Suppressor macrophage (primary cell): ENCODE results near the gene KREMEN1.

ENCODE experiments used
- DNase-seq, 4 experiments: peaks; one replicate each; pipeline ENCODE4 v3.0.0-alpha.2; 2020 to 2022

Gene KREMEN1

DNA sequence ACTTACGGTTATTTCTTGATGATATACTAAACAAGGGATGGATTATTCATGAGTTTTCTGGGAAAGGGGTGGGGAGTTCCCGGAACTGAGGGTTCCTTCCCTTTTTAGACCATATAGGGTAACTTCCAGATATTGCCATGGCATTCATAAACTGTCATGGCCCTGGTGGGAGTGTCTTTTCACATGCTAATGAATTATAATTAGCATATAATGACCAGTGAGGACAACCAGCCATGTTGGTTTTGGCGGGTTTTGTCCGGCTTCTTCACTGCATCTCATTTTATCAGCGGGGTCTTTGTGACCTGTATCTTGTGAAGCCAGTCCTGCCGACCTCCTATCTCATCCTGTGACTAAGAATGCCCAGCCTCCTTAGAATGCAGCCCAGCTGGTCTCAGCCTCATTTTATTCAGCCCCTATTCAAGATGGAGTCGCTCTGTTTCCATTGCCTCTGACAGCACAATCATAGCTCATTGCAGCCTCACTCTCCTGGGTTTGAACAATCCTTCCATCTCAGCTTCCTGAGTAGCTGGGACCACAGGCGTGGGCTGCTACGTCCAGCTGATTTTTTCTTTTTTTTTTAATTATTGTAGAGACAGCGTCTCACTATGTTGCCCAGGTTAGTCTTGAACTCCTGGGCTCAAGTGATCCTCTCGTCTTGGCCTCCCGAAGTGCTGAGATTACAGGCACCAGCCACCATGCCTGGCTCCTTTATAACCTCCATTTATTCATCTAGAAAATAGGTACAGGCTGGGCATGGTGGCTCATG is 80.3 kb downstream of the KREMEN1 start:
- peak; percentile 44 to 64 (median 61) for DNase-seq

DNA sequence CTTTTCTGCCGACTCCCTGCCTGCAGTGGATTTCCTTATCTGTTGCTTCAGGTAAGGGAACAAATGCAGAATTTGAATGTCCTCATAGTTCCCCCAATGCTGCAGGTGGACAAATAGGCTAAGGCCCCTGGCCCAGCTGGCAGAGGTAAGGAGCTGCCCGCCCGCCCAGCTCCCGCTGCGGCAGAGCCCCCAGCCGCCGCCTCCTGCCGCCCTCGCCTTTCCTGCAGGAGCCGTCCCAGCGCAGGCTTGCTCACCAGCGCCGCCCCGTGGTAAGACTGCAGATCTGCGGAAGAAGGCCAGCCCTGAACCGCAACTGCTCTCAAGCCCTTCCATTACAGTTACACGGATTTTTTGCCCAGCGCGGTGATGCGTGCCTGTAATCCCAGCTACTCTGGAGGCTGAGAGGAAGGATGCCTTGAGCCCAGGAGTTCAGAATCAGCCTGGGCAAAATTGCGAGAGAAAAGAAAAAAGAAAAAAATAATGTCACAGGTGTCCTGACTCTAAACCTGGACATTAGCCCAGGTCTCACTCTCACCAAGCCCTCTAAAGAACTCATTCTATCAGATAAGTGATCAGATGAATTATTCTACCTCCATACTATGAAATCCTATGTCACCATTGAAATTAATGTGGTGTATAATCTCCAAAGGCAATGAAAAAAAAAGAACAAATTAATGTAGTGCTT is 81.7 kb downstream of the KREMEN1 start:
- DNase-seq: peak; percentile 72 to 87 (median 84)

DNA sequence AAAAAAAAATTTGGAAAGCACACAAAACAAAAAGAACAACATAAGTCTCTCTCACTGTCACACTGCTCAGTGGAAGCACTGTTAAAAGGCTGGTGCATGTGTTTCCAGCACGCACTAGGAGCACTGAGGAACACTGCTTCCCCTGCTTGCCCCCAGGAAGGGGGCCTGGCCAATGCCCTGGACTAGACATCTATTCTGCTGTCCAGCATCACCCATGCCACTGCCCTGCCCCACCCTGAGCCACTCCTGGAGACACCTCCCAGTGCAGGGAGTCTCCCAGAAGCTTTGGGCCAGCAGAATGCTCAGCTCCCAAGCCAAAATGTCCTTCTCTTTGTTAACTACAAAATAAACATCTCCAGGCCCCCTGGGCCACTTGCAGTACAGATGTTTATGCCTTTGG is 83.1 kb downstream of the KREMEN1 start:
- DNase-seq: no peak

DNA sequence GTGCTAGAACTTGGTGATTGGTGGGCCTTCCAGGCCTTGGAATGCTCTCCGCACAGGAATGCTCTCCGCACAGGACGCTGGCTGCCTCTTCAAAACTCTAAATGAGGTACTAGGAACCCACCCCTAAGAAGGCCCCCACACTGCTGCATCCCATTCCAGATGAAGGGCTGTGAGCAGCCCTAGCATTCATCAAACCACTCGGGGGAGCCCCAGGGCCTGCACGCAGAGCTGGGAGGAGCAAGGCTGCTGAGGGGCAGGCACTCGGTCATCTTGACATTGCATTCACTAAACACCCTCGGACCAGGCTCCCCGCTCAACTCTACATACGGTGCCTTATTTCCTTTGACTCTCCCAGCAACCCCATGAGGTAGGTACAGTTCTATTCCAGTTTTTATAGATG is 83.7 kb downstream of the KREMEN1 start:
- peak in 1 of 4 experiments; percentile 35 for DNase-seq

DNA sequence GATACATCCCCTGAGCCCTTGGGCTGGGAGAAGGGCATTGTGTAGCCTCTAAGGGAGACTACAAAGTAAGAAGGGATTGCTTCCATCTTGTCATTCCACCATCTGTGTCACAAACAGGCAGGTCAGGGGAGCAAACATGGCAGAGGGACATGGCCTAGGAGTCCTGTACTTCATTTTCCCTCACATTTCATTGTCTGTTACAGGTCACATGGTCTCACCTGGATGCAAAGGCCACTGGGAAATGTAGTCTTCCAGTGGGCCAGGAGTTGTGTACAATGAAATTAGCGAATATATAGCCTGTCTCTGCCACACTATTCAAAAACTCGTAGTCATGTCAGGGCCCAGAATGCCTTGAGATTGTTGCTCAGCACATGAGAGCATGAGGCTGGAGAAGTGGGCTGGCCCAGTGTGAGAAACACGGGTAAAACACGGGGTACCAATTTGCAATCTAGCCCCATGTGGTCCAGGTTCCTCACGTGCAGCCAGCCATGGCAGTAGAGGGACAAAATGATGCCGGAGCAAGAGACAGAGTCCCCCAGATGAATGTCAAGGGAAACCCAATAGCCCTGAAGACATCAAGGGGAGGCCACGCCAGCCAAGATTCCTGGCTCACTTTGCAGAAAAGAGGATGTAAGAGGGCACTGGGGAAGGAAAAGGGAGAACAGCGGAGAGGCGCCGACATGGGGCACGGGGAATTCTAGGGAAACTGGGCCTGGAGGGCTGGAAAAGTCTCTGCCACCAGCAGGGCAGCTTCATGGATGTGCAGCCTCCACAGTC is 85.1 kb downstream of the KREMEN1 start:
- DNase-seq: no peak

DNA sequence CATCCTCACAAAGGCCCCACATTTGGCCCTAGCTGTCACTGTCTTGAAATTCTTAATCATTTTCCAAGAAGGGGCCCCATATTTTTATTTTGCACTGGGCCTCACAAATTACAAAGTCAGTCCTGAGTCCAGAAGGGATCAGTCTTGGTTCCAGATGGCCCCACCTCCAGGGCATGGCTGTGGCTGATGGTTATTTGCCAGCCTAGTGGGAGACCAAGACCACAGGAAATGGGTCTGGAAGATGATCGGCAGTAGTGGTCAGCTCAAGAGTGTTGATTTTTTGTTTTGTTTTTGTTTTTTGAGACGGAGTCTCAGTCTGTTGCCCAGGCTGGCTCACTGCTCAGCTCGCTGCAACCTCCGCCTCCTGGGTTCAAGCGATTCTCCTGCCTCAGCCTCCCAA is 85.7 kb downstream of the KREMEN1 start:
- no peak for DNase-seq

DNA sequence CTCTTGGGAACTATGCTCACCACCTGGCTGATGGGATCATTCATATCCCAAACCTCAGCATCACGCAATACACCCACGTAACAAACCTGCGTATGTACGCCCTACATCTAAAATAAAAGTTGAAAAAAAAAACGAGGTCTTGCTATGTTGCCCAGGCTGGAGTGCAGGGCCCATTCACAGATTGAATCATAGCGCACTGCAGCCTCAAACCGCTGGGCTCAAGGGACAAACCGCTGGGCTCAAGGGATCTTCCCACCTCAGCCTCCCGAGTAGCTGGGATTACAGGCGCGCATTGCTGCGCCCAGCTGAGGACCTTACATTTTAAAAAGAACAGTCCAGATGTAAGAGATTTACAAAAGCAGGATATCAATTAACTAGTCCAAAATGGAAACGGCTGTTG is 91.0 kb downstream of the KREMEN1 start:
- no peak for DNase-seq

DNA sequence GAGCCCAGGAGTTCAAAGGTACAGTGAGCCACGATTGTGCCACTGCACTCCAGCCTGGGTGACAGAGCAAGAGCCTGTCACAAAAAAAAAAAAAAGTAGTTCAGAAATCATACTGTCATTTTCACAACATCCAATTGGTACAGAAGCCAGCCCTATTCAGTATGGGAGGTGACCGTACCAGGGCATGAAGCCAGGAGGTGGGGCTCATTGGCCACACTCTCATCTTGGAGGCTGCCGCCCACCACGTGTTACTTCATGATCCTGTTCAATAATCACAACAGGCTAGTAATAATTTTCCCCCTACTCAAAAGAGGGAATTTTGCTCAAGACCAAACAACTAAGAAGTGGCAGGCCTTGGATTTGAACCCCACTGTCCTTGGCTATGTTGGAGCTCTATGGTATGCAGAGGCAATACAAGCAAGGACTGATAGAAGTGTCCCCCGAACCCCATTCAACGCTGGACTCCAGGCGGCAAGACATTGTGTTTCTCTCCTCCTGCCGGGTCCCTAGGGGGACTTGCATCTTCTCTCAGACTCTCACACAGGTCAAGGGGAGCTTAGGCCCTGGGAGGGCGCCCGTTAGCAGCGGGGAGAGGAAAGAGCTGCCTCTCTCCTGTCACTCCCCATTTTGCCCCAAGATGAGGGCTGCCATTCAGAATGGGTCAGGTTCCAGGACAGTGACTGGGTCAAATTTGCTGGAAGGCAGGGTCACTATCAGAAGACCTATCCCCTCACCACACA is 92.7 kb downstream of the KREMEN1 start:
- DNase-seq: no peak

DNA sequence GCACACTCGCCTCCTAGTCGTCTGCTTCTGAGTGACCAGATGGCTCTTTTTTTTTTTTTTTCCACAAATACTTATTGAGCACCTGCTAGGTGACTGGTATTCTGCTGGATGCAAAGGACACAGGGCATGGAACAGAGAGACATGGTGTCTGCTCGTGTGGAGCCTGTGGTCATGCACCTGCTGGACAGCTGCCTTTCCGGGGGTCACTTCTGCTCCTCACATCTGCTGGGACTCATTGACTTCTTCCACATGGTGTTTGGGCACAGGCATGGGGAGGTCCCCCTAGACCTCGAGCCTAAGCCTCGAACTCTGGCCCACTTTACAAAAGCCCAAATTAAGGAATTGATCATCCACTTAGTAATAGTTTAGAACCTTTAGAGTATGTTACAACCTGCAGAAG is 93.3 kb downstream of the KREMEN1 start:
- DNase-seq: no peak

DNA sequence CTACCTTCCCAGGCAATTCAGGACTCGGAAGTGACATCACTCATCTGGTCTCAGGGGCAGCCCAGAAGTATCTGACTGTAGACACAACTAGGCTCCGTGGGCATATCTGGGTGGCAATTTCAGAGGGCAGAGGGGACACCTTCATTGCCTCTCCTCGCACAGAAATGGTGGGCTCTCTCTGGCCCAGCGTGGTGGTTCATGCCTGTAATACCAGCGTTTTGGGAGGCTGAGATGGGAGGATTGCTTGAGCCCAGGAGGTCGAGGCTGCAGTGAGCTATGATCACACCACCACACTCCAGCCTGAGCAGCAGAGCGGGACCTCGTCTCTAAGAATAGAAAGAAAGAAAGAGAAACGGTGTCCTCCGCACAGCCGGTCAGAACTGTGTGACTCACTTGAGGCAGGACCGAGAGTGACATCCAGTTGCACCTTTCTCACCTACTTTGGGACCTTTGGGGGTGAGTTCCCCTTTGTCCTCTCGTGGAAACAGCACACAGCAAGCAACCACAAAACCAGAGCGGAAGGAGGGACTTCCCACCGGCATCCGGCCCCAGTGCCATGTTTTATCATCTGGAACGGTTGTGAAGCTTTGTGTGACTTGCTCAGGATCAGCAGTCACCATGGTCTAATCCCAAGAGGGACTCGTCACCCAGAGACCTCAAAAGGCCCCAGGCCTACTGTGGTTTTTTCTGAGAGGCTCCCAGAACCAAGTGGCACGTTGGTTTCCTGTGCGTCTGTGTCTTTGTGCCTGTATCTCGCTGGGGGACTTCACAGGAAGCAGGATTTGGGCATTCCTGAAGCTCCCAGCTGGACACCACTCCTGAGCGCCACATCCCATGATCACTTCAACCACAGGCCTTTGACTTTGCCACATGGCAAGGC is 94.4 kb downstream of the KREMEN1 start:
- DNase-seq: peak; percentile 75 to 85 (median 78)

DNA sequence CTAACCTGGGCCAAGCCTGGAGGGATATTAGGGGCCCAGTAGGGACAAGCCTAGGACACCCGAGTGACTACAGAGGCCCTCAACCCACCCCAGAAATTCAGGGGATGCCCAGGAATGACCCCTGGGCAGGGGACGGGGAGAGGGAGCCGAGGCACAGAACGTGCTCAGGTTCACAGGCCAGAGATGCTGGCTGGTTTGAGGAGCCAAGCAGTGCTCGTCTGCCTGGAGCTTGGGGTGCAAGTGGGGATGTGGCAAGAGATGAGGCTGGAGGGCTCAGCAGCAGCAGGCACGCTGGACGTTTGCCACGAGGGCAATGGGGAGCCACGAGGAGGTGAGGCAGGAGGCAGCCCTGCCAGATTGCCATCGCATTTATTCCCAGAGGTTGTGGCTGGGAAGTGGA is 98.9 kb downstream of the KREMEN1 start:
- no peak for DNase-seq

DNA sequence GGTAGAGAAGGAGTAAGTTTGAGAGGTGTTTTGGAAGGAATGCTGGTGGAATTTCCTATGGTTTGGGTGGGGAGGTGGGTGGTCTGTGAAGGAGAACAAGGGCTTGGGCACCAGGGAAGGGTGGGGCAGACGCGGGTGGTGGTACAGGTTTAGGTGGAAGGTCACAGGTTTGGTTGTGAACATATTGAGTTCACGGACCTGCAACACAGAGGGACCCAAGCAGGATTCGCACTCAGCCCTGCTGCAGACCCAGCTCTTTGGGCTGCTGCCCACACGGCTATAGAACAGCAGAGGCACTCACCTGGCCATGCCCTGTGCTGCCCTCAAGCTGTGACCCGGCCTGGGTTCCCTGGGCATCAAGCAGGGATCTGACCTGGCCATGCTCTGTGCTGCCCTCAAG is 99.4 kb downstream of the KREMEN1 start:
- DNase-seq: no peak

DNA sequence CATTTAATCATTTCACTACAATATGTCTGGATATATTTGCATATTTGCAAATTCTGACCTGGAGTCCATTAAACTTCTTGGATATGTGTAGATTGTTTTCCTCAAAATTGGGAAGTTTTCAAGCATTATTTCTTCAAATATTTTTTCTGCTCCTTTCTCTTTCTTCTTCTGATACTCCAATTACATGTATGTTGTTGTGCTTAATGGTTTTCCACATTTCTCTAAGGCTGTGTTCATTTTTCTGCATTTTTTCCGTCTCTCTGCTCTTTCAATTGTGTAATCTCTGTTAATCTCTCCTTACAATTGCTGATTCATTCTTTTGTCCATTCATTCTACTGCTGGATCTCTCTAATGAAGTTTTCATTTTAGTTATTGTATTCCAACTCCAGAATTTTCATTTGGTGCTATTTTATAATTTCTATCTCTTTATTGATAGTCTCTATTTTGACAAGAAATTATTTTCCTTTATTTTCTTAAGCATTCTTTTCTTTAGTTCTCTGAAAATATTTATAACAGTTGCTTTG is 102.5 kb downstream of the KREMEN1 start:
- no peak for DNase-seq

DNA sequence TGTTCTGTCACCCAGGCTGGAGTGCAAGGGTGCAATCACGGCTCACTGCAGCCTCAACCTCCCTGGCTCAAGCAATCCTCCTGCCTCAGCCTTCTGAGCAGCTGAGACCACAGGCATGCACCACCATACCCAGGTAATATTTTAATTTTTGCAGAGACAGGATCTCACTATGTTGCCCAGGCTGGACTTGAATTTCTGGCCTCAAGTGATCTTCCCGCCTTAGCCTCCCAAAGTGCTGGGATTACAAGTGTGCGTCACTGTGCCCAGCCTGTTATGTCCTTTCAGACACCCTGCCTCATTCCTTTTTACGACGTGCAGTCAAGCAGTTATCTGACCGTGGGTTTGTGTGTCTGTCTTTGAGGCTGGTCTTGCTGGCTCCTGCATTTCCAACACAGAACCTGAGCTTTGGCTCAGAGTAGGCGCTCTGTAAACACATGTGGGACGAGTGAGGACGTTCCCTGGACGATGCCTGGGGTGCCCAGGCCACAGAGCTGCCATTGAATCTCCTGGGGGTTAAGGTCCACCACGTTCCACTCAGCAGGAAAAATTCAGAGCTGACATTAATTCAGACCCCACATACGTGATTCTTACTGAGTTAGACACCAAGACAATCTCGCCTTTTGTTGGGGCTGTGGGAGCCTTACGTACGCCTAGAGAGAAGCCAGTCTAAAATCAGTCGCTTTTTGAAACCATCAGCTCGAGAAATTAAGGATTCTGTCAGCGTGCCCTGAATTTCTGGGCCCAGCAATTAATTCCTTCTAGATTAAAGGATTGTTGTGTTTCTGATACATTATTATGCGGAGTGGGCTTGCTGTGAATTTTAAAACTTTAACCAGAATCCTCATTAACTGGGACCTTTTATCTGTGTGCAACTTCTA is 111.4 kb downstream of the KREMEN1 start:
- no peak for DNase-seq

DNA sequence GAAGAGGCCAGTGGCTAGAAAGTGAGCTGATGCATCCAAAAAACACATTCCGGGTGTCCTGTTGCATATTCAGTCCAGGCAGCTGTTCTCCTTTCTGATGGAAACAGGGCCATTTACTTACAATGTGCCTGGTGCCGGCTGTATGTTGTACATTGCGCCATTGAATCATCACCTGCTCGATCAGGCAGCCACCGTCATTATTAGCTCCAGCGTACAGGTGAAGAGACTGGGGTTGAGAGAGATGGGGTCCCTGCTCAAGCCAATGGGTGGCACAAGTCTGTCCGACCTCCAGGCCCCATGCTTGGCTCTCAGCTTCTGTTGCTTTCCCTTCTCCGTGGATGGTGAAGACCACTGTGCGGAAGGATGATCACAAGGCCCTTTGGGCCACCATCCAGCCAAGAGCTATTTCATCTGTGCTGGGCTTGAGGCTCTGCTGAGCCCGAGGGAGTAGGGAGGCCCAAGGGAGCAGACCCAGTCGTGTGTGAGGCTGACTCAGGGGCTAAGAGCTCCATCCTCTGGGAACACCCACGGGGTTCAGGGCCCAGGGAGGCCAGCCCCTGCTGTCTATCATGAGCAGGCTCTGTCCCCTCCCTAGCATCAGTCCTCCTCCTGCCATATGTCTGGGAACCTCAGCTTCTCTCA is 112.1 kb downstream of the KREMEN1 start:
- DNase-seq: no peak

DNA sequence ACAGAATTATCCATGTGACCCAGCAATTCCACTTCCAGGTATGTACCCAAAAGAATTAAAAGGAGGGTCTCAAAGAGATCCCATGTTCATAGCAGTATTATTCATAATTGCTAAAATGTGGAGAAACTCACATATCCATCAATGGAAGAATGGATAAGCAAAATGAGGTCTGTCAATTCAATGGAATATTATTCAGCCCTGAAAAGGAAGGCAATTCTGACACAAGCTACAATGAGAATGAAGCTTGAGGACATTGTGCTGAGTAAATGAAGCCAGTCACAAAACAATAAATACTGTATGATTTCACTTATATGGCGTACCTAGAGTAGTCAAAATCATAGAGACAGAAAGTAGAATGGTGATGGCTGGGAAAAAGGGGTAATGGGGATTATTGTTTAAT is 113.5 kb downstream of the KREMEN1 start:
- DNase-seq: no peak

DNA sequence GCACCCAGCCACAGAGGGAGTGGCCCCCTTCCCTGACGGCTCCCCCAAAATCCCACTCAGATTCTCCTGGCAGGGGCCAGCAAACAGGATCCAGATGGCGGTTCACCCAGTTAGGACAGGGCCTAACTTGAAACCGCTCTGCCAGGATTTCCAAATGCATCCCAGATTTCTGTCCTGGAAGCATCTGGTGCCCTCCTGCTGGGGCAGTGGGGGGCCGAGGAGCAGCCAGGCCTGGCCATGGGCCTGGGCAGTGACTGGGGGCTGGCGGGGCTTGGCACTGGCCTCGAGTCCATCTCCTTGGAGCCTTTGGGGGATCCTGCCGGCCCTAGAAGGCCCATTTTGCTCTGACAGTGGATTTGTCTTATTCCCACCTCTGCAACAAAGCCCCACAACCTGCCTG is 115.0 kb downstream of the KREMEN1 start:
- DNase-seq: no peak

DNA sequence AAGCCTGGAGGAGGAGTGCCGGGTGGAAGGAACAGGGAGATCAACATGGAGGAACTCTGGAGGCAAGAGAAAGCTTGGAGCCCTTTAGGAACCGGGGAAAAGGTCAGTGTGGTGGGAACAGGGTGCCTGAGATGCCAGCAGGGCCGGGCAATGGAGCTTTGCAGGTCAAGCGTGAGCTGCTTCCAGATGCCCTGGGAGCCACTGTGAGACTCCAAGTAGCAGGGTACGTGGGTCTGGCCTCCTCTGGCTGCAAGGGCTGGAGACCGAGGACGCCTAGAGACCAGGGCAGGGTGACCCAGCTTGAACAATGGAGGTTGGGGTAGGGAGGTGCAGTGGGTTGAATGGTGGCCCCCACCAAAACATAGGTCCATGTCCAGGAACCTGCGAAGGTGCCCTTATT is 117.2 kb downstream of the KREMEN1 start:
- no peak for DNase-seq

DNA sequence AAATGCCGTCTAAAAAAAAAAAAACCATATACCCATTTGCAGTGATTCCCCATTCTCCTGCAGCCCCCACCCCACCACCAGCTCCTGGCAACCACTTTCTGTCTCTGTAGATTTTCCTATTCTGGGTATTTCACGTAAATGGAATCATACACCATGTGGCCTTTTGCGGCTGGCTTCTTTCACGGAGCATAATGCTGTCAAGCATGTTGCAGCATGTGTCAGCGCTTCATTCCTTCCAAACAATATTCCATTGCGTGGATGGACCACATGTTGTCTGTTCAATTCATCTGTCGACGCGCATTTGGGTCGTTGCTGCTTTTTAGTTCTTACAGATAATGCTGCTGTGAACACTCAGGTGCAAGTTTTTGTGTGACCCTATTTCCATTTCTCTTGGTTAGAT is 118.1 kb downstream of the KREMEN1 start:
- no peak for DNase-seq

DNA sequence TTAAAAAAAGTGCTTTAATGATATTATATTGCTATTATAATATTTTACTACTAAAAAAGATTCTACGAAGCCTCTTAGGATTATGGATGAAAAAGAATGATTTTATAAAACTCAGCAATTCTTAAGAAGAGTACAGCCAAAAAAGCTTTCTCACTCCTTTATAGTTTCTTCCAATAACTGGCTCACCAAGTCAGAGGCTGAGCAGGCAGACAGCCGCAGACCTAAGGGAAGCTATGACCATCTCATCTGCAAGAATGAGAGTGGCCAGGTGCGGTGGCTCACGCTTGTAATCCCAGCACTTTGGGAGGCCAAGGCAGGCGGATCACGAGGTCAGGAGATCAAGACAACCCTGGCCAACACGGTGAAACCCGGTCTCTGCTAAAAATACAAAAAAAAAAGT is 120.2 kb downstream of the KREMEN1 start:
- DNase-seq: no peak
